Measurements from ENCODE around the gene HOPX.
A peak's percentile ranks its signal among the peaks of the same experiment; 100 is the strongest.
"Not testable (repeated sequence)": the region's sequence is repeated elsewhere in the genome, so short reads cannot be mapped to it uniquely, and the experiment has no call there.

Gene HOPX

DNA sequence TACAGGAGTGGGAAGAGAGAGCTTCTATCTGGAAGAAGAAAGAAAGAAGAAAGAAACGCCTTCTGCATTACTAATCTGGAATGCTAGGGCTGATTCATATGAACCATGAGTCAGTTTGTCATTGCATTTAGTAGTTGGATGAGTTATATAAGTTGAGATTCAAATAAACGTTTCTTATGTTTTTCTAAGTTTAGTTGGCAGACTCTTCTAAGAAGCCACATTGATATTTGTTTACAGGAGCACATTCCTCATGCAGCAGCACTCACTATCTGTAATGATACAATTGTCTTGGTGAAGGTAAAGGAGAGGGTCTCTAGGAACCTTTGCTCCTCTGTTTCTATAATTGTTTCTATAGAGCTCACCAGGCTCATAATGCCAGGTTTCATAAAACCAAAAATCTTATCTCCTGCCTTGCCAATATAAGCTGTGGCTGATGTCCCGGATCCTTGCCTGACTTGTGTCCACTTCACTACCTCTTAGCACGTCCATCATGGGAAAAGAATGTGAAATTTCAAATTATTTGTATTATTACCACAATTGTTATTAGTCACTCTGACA is 39.5 kb downstream of the HOPX start:
- peak; percentile 93 for DNase-seq (ENCODE audit: low read depth)

DNA sequence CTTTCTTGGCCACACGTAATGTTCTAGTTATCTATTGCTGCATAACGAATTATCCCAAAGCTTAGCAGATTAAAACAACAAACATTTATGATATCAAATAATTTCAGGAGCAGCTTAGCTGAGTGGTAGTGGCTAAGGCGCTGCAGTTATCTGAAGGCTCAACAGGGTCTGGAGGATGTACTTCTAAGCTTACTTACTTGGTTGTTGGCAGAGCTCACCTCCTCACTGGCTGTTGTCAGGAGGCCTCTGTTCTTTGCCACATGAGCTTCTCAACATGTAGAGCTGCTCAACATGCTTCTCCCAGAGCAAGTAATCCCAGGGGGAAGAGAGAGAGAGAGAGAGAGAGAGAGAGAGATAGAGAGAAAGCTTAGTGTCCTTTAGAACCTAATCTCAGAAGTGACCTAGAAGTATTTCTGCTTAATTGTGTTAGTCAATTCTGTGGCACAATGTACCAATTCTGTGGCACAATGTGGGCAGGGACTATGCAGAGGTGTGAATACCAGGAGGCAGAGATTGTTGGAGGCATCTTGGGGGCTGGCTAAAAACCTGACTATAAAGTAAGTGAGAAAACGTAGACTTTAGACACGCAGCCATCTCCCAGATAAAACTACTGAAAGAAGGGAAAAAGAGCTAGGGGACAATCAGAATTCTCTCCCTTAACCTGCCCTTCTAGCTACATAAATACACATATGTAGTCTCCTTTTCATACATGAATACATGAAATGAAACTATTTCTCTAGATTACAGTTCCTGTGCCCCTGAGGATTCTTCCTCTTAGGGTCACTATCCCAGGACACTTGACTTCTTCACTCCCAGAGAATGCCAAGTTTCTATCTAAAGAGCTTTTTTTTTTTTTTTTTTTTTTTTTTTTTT is 40.2 kb downstream of the HOPX start:
- H3K4me3 ChIP-seq (ENCODE audit: low read depth, low read length), result no peak overlapping the region
- DNase-seq (ENCODE audit: low read depth), result peak; percentile 46
- TF ChIP-seq, protein P1, sequence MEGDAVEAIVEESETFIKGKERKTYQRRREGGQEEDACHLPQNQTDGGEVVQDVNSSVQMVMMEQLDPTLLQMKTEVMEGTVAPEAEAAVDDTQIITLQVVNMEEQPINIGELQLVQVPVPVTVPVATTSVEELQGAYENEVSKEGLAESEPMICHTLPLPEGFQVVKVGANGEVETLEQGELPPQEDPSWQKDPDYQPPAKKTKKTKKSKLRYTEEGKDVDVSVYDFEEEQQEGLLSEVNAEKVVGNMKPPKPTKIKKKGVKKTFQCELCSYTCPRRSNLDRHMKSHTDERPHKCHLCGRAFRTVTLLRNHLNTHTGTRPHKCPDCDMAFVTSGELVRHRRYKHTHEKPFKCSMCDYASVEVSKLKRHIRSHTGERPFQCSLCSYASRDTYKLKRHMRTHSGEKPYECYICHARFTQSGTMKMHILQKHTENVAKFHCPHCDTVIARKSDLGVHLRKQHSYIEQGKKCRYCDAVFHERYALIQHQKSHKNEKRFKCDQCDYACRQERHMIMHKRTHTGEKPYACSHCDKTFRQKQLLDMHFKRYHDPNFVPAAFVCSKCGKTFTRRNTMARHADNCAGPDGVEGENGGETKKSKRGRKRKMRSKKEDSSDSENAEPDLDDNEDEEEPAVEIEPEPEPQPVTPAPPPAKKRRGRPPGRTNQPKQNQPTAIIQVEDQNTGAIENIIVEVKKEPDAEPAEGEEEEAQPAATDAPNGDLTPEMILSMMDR (conservative IDR thresholded peaks at IDR 0.05; ENCODE audit: low read depth, low read length), result no peak

More for the DNA sequence above, 39.5 kb downstream of the HOPX start:
- TF ChIP-seq, protein P1 (conservative IDR thresholded peaks at IDR 0.05; ENCODE audit: low read depth, low read length), result no peak
- H3K4me3 ChIP-seq (ENCODE audit: low read depth, low read length), result peak overlapping the region; percentile 11

DNA sequence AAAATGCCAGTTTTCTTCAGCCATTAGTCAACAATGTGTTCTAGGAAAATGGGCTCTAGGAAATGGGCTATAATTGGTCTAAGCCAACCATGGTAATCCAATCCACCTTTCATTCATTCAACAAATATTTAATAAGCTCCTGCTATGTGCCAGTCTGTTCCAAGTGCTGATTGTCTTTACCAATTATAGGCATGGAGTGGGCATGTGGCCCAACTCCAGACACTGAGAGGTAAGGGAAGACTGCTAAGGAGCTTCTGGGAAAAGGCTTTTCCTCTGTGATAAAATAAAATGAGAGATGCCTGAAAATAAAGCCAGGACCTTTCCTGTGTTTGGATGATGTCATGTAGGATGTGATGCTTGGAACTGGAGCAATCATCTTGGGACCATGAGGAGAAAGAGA is 43.3 kb downstream of the HOPX start:
- DNase-seq (ENCODE audit: low read depth), result no peak
- TF ChIP-seq, protein P1 (conservative IDR thresholded peaks at IDR 0.05; ENCODE audit: low read depth, low read length), result no peak
- H3K4me3 ChIP-seq (ENCODE audit: low read depth, low read length), result no peak overlapping the region

DNA sequence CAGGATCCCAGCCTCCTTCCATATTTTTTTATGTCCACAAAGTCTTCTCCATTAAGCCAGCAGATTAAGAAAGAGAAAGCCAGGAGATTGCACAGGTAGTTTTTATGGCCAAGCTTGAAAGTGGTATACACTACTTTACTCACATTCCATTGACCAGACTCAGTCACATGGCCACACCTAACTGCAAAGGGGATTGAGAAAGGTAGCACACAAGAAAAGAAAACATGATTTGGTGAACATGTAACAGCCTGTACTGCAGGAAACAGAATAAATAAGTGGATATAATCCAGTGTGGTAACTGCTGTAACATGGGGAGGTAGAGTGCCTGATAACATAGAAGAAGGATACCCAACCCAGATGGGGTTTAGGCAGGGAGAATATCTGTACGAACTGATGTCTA is 43.9 kb downstream of the HOPX start:
- TF ChIP-seq, protein P1 (conservative IDR thresholded peaks at IDR 0.05; ENCODE audit: low read depth, low read length), result no peak
- H3K4me3 ChIP-seq (ENCODE audit: low read depth, low read length), result no peak overlapping the region
- no peak for DNase-seq (ENCODE audit: low read depth)

DNA sequence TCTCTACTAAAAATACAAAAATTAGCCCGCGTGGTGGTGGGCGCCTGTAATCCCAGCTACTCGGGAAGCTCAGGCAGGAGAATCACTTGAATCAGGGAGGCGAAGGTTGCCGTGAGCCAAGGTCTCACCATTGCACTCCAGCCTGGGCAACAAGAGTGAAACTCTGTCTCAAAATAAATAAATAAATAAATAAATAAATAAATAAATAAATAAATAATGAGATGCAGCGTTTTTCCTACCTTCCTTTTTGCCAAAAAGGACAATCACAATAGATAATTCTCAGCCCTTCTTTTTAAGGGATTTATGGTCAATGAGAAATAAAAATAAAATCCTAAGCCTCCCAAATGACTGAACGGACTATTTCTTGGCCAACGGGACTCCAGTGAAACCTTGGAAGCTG is 46.1 kb downstream of the HOPX start:
- not testable (repeated sequence) for DNase-seq (ENCODE audit: low read depth); H3K4me3 ChIP-seq (ENCODE audit: low read depth, low read length)

DNA sequence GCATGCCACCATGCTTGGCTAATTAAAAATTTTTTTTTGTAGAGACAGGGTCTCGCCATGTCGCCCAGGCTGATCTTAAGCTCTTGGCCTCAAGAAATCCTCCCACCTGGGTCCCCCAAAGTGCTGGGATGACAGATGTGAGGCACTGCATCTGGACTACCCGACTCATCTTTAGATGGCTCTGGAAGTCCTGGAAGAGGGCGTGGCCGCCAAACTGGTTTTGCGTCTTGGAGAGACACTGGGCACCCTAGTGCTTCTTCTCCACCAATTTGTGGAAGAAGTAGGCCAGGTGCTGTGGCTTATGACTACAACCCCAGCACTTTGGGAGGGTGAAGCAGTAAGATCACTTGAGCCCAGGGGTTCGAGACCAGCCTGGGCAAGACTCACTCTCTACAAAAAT is 47.6 kb downstream of the HOPX start:
- no peak for DNase-seq (ENCODE audit: low read depth)
- H3K4me3 ChIP-seq (ENCODE audit: low read depth, low read length), result no peak overlapping the region
- TF ChIP-seq, protein P1 (conservative IDR thresholded peaks at IDR 0.05; ENCODE audit: low read depth, low read length), result no peak

DNA sequence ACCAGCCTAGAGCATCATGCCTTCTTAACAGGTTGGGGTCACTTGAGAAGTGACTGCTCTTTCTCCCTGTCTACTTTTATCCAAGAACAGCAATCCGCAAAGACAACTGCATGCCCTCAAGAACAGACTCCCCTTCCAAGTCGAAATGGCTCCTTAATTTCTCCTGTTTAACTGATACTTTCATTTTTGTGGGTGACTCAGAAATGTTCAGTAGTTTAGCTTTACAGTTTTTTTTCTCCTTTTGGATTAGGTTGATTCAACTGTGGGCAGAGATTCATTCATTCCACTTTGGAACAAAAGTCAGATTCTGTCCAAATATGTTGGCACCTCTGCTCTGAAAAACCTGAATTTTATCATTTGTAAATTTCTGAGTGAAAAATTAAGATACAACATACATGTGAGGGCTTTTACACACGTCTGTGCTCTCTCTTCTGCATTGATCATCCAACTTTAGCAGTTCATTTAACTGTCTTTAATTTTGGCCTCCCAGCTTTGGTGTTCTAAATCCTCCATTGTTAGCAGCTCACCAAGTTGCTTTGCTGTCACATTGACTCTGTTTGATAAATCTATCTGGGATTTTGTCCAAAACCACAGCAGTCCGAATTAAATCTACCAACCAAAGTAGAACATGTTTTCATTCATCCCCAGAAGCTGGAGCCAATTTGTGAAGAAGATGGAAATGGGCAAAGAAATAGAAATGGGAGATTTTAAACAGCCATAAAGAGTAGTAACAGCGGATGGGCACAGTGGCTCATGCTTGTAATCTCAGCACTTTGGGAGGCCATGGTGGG is 50.0 kb downstream of the HOPX start:
- DNase-seq (ENCODE audit: low read depth), result peak; percentile 36
- TF ChIP-seq, protein P1 (conservative IDR thresholded peaks at IDR 0.05; ENCODE audit: low read depth, low read length), result no peak
- no peak overlapping the region for H3K4me3 ChIP-seq (ENCODE audit: low read depth, low read length)
